Left lung (tissue), 14 donors: Measurements from ENCODE around the gene IL1RL2. TPM values are rescaled to one million over a fixed set of nuclear protein-coding genes. Genes with fewer than 3 reads are reported as not detected.

Source experiments
- ATAC-seq: fragments of 200-7000 bp; cut with Tn5 transposase; one replicate; pipeline ENCODE4 v1.9.1; 2020; ENCODE audit warnings: moderate library complexity
- DNase-seq, 4 donors: peaks; one replicate each; pipeline ENCODE4 v3.0.0-alpha.2; 2013 to 2020
- H3K27ac ChIP-seq, 2 donors: fragments of 200-600 bp; sonication (generic) in 1 of 2; one replicate each; pipeline versions ENCODE4 v1.5.0 to v1.8.0; 2020 to 2021
- H3K27me3 ChIP-seq, 2 donors: fragments of 200-600 bp; sonication (generic) in 1 of 2; one replicate each; pipeline versions ENCODE4 v1.5.0 to v1.8.0; 2020 to 2021
- H3K36me3 ChIP-seq, 2 donors: fragments of 200-600 bp; sonication (generic) in 1 of 2; one replicate each; pipeline versions ENCODE4 v1.5.0 to v1.8.0; 2020 to 2021
- H3K4me1 ChIP-seq, 2 donors: fragments of 200-600 bp; one replicate each; pipeline ENCODE4 v1.8.0; 2021
- H3K4me3 ChIP-seq, 2 donors: fragments of 200-600 bp; sonication (generic) in 1 of 2; one replicate each; pipeline versions ENCODE4 v1.5.0 to v1.8.0; 2020 to 2021; ENCODE audit warnings: mild to moderate bottlenecking in 1 of 2
- H3K9me3 ChIP-seq, 2 donors: fragments of 200-600 bp; sonication (generic) in 1 of 2; one replicate each; pipeline versions ENCODE4 v1.5.0 to v1.8.0; 2020 to 2021
- intact Hi-C, 2 donors: fragments of 100-400 bp; cut with DNase I; formaldehyde crosslinking; loops; one replicate each; pipeline versions ENCODE4 v1.11.2 to v1.14.2; 2022
- long read RNA-seq, 12 donors: library from polyadenylated mRNA in 2 of 12; unstranded in 2 of 12; transcript quantifications; one replicate each; pipeline ENCODE4 v2.0.0 and lab custom pipeline, GENCODE V29; 2019 to 2026
- polyA plus RNA-seq, 6 donors: library from polyadenylated mRNA; unstranded; fragments of 120-200 nt; gene quantifications; one replicate each; pipeline ENCODE4 v1.2.1, GENCODE V29; 2013; ENCODE audit not compliant: insufficient read length in 6 of 6
- total RNA-seq, 2 donors: library from RNA; stranded (reverse); fragmentation: NEBNext Ultra II Directional; extraction: Animal tissue kit (Norgen Biotek cat#: 25700); gene quantifications; one replicate each; pipeline ENCODE4 v1.2.1, GENCODE V29; 2021
- TF ChIP-seq, protein P1 (sequence below), 2 donors: fragments of 200-600 bp; sonication (generic) in 1 of 2; IDR thresholded peaks; one replicate each; pipeline versions ENCODE4 v1.5.0 to v1.8.0; 2021; ENCODE audit warnings: antibody characterized with exemption in 2 of 2
- donor health status: DM: no; HTN: yes; CAD: no.
- donor health status: DM: no; HTN: no; CAD: no.

The IL1RL2 gene
- total RNA-seq = 1 to 10 TPM; 1.5 to 2.5 TPM
- polyA plus RNA-seq = 1 to 10 TPM in 5 of 6 donors, under 1 TPM in 1; 0.91 to 1.7 (median 1.4) TPM
- long read RNA-seq, donor 1 = 0 reads
- long read RNA-seq, donor 2 = 0 reads
- long read RNA-seq, donor 3 = 0 reads
- long read RNA-seq, donor 4 = 0 reads
- long read RNA-seq, donor 5 = 0 reads
- long read RNA-seq, donor 6 = 0 reads
- long read RNA-seq, donor 7 = 0 reads
- long read RNA-seq, donor 8 = 0 reads
- long read RNA-seq, donor 9 = 0 reads
- long read RNA-seq, donor 10, partial matches to known transcripts = 1 of 1 reads
- long read RNA-seq, donor 10, other reads (novel, unspliced or antisense) = 0 of 1 reads
- long read RNA-seq, donor 11 = 0 reads
- long read RNA-seq, donor 12 = 0 reads

DNA sequence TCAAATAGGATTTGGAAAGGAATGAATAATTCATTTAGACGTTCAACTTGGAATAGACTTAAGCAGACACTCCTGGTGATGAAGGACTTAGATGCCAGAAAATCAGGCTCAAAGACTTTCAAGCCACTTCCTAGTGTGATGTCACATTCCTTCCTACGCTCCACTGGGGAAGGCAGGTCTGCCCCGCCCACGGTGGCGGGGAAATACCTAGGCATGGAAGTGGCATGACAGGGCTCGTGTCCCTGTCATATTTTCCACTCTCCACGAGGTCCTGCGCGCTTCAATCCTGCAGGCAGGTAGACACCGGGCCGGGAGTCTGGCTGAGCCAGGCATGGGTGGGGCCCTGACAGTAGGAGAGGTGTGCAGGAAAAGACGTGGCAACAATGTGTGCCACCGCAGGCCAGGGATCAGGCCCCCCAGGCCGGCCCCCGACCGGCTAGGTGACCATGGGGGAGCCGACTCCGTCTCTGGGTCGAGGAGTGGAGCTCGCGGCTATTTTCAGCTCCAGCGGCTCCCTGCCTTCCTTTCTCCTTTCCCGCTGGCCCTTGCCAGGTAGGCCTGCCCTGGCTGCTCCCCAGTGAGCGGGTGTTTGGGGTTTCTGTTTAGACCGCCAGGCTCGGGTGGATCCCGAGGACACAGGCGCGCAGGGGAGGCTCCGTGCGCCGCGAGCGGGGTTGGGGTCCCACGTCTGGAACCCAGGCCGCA lies at the start of gene IL1RL2:
IL1RL2 (plus strand) TSS at position 233 of the 705 bp plus-strand sequence. CDS start 845 bp downstream, outside the sequence.
- Histone ChIP-seq H3K4me1 (peaks cover 0 to 11% of the 10 kb centered on the region in 2 donors), H3K27me3 (peaks cover 0 to 10% of the 10 kb centered on the region in 2 donors), H3K9me3 (no peaks in the 10 kb centered on the region), H3K36me3 (no peaks in the 10 kb centered on the region), H3K27ac (peak within 1 kb of the TSS; percentile 61 to 63), H3K4me3 (peak within 1 kb of the TSS; percentile 47 to 48)
- ATAC-seq = peak; percentile 76
- TF ChIP-seq, protein P1, sequence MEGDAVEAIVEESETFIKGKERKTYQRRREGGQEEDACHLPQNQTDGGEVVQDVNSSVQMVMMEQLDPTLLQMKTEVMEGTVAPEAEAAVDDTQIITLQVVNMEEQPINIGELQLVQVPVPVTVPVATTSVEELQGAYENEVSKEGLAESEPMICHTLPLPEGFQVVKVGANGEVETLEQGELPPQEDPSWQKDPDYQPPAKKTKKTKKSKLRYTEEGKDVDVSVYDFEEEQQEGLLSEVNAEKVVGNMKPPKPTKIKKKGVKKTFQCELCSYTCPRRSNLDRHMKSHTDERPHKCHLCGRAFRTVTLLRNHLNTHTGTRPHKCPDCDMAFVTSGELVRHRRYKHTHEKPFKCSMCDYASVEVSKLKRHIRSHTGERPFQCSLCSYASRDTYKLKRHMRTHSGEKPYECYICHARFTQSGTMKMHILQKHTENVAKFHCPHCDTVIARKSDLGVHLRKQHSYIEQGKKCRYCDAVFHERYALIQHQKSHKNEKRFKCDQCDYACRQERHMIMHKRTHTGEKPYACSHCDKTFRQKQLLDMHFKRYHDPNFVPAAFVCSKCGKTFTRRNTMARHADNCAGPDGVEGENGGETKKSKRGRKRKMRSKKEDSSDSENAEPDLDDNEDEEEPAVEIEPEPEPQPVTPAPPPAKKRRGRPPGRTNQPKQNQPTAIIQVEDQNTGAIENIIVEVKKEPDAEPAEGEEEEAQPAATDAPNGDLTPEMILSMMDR (IDR thresholded peaks at IDR 0.05) = no peak
- DNase-seq = peak in 3 of 4 donors; percentile 20 to 78 (median 61)
- intact Hi-C loops = no loop called here

DNA sequence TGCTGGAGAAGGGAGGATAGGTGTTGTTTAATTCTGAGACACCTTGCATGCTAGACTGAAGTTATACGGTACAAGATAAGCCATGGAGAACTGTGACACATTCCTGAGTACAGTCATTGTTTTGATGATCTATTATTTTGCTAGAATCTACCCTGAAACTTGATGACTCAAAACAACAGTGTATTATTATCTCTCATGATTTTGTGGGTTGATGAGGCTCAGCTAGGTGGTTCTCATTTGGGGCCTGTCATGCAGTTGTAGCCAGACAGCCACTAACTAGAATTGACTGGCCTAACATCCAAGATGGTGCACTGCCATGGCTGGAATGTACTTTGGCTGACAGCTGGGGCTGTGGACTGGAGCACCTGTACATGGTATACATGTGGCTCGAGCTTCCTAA lies 49.7 kb upstream of the IL1RL2 start:
- Histone ChIP-seq H3K4me3 (no peak overlapping the region), H3K27ac (no peak overlapping the region), H3K9me3 (no peaks in the 10 kb centered on the region), H3K27me3 (no peaks in the 10 kb centered on the region), H3K4me1 (peaks cover 8 to 48% of the 10 kb centered on the region in 2 donors), H3K36me3 (no peaks in the 10 kb centered on the region)
- ATAC-seq = no peak
- DNase-seq = no peak
- intact Hi-C loops = no loop called here
- TF ChIP-seq, protein P1 (IDR thresholded peaks at IDR 0.05) = no peak

DNA sequence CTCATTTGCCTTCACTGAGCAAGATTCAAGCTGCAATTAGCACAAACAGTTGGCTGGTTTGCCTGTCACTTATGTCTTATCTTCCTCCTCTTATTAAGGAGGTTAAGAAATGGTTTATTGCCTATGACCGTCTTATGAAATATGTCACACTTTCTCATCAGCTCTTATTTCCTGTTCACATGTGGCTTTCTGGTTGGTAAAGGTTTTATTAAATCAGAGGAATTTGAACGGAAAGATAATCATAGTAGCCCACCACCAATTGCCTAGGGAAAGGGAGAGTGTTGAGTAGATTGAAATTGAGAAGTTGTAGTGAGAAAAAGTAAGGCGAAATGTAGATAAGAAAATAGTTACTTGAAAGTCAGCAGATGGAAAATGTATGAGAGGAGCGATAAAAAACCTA lies 48.5 kb upstream of the IL1RL2 start:
- intact Hi-C loops = no loop called here

DNA sequence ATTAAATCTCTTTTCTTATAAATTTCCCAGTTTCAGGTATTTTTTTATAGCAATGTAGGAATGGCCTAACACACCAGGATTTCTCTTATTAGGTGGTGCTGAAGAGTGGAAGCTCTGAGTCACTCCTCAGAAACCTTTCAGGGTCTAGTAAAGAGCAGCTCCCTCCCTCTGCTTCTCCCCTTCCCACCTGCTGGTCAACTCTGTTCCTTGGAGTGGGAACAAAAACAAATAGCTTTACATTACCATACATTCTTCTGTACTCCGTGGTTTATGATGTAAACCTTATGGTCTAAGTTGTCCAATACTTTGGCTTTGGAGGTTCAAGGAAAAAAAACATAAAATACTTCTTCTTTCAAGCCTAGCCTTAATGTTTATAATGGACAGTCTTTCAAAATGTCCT lies 47.0 kb upstream of the IL1RL2 start:
- Histone ChIP-seq H3K27me3 (no peaks in the 10 kb centered on the region), H3K4me1 (peaks cover 8 to 64% of the 10 kb centered on the region in 2 donors), H3K27ac (no peak overlapping the region), H3K36me3 (peaks cover 0 to 2% of the 10 kb centered on the region in 2 donors), H3K9me3 (peaks cover 0 to 3% of the 10 kb centered on the region in 2 donors), H3K4me3 (no peak overlapping the region)
- intact Hi-C loops = loop anchor here in 1 of 2 donors (10.0 kb wide), 1 partner anchor 115 kb away; no protein-coding TSS in a partner anchor
- no peak for ATAC-seq
- TF ChIP-seq, protein P1 (IDR thresholded peaks at IDR 0.05) = no peak
- no peak for DNase-seq

More for the DNA sequence above, 48.5 kb upstream of the IL1RL2 start:
- no peaks in the 10 kb centered on the region for H3K9me3 ChIP-seq
- H3K4me1 ChIP-seq = peaks cover 8 to 51% of the 10 kb centered on the region in 2 donors
- TF ChIP-seq, protein P1 (IDR thresholded peaks at IDR 0.05) = no peak
- H3K36me3 ChIP-seq = no peaks in the 10 kb centered on the region
- no peak overlapping the region for H3K4me3 ChIP-seq
- DNase-seq = no peak
- ATAC-seq = no peak
- peak overlapping the region in 1 of 2 donors; percentile 39 for H3K27ac ChIP-seq
- no peaks in the 10 kb centered on the region for H3K27me3 ChIP-seq

DNA sequence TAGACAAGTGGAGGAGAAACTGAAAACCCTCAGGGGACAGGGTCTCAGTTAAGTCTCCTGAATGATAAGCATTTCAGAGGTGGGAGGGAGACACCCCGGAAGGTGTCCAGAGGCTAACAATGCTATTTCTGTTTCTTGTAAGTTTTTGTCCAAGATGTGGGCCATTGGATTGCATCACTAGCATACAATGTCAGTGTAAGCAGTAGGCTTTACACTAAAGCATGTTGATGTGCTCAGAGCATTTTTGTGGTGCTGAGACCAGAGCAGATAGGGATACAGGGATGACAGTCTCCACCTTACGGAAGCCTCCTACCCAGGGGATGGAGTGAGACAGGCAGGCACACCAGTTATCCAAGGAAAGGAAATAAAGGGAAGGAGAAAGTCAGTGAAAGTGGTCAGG lies 46.4 kb upstream of the IL1RL2 start:
- H3K27me3 ChIP-seq = no peaks in the 10 kb centered on the region
- no peak for DNase-seq
- peaks cover 8 to 70% of the 10 kb centered on the region in 2 donors for H3K4me1 ChIP-seq
- peaks cover 0 to 8% of the 10 kb centered on the region in 2 donors for H3K9me3 ChIP-seq
- no peak overlapping the region for H3K4me3 ChIP-seq
- peaks cover 0 to 7% of the 10 kb centered on the region in 2 donors for H3K36me3 ChIP-seq
- H3K27ac ChIP-seq = peak overlapping the region in 1 of 2 donors; percentile 92
- ATAC-seq = no peak
- TF ChIP-seq, protein P1 (IDR thresholded peaks at IDR 0.05) = no peak
- intact Hi-C loops = loop anchor here in 1 of 2 donors (10.0 kb wide), 1 partner anchor 116 kb away; no protein-coding TSS in a partner anchor
